ENCODE results near the gene GGTLC1.

GGTLC1 gene

DNA sequence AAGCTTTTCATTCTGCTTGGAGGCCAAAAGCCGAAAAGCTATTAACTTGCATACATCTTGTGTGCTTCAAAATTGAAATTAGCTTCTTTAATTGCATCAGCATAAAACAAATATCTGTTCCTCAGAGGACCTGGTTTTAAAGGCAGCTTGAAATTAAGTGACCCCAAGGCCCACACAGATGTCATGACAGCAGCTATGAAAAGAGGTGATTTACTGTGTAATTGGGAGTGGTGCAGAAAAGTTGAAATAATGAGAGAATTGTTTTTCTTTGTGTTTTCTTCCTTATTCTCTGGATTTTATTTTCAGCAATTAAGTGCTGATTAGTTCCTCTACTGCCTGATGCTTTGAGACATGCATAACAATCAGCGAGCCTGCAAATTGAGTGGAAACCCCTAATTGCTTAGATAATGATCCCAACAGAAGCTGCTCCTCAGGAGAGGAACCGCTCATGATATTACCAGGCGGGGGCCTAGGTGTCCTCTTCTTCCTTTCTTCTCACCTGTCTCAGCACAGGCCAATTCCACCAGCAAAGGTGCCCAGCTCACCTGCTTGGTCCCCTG, 34.1 kb upstream of the GGTLC1 start:
- Histone ChIP-seq H3K9ac (ENCODE audit: low read length) (no peak overlapping the region), H3K27ac (ENCODE audit: low read length) (no peak overlapping the region), H3K4me3 (ENCODE audit: low read length) (no peak overlapping the region), H3K4me1 (ENCODE audit: low read length) (peaks cover 17% of the 10 kb centered on the region), H3K9me2 (replicated peaks; ENCODE audit: insufficient read depth, low read length) (no peaks in the 10 kb centered on the region), H3K27me3 (replicated peaks; ENCODE audit: insufficient read depth, low read length) (no peaks in the 10 kb centered on the region), H3K4me2 (ENCODE audit: low read depth, low read length) (no peak overlapping the region), H3K9me3 (replicated peaks; ENCODE audit: insufficient read depth, low read length) (no peaks in the 10 kb centered on the region), H4K20me1 (ENCODE audit: insufficient read depth, low read length) (no peaks in the 10 kb centered on the region), H3F3A (ENCODE audit: insufficient read depth, low read length) (peaks cover 7% of the 10 kb centered on the region), H3K79me2 (ENCODE audit: low read length) (no peaks in the 10 kb centered on the region), H2AFZ (ENCODE audit: low read length) (no peak overlapping the region), H3K36me3 (replicated peaks; ENCODE audit: insufficient read depth, low read length) (no peaks in the 10 kb centered on the region)
- no peak for TF ChIP-seq EZH2phosphoT487 (IDR thresholded peaks at IDR 0.05; ENCODE audit: low read length)
- TF ChIP-seq, protein P1, sequence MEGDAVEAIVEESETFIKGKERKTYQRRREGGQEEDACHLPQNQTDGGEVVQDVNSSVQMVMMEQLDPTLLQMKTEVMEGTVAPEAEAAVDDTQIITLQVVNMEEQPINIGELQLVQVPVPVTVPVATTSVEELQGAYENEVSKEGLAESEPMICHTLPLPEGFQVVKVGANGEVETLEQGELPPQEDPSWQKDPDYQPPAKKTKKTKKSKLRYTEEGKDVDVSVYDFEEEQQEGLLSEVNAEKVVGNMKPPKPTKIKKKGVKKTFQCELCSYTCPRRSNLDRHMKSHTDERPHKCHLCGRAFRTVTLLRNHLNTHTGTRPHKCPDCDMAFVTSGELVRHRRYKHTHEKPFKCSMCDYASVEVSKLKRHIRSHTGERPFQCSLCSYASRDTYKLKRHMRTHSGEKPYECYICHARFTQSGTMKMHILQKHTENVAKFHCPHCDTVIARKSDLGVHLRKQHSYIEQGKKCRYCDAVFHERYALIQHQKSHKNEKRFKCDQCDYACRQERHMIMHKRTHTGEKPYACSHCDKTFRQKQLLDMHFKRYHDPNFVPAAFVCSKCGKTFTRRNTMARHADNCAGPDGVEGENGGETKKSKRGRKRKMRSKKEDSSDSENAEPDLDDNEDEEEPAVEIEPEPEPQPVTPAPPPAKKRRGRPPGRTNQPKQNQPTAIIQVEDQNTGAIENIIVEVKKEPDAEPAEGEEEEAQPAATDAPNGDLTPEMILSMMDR (IDR thresholded peaks at IDR 0.05; ENCODE audit: low read length) = no peak
- TF ChIP-seq EZH2 (optimal IDR thresholded peaks at IDR 0.05; ENCODE audit: low read depth, low read length) = no peak
- no peak for DNase-seq

GRCh38 chr20:24018796-24019195, 30.2 kb upstream of the GGTLC1 start:
- no peak overlapping the region for H2AFZ ChIP-seq (ENCODE audit: low read length)
- TF ChIP-seq EZH2 (optimal IDR thresholded peaks at IDR 0.05; ENCODE audit: low read depth, low read length) (no peak), EZH2phosphoT487 (IDR thresholded peaks at IDR 0.05; ENCODE audit: low read length) (no peak)
- TF ChIP-seq, protein P1 (IDR thresholded peaks at IDR 0.05; ENCODE audit: low read length) = no peak
- no peak for DNase-seq

DNA sequence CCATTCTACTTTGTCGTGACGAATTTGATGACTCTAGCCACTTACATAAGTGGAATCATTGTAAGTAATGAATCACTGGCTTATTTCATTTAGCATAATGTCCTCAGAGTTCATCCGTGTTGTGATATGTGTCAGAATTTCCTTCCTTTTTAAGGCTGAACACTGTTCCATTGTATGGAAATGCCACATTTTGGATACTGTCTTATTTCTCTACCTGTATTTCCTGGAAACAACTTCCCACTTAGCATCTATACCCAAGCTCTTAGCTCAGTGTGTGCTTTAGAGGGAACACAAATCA, 28.8 kb upstream of the GGTLC1 start:
- Histone ChIP-seq H3K4me1 (ENCODE audit: low read length) (no peaks in the 10 kb centered on the region), H3K27ac (ENCODE audit: low read length) (no peak overlapping the region), H3F3A (ENCODE audit: insufficient read depth, low read length) (no peaks in the 10 kb centered on the region), H3K9me3 (replicated peaks; ENCODE audit: insufficient read depth, low read length) (no peaks in the 10 kb centered on the region), H3K4me3 (ENCODE audit: low read length) (no peak overlapping the region), H3K79me2 (ENCODE audit: low read length) (no peaks in the 10 kb centered on the region), H3K27me3 (replicated peaks; ENCODE audit: insufficient read depth, low read length) (no peaks in the 10 kb centered on the region), H3K9ac (ENCODE audit: low read length) (no peak overlapping the region), H3K9me2 (replicated peaks; ENCODE audit: insufficient read depth, low read length) (no peaks in the 10 kb centered on the region), H3K36me3 (replicated peaks; ENCODE audit: insufficient read depth, low read length) (no peaks in the 10 kb centered on the region), H4K20me1 (ENCODE audit: insufficient read depth, low read length) (no peaks in the 10 kb centered on the region), H2AFZ (ENCODE audit: low read length) (no peak overlapping the region), H3K4me2 (ENCODE audit: low read depth, low read length) (no peak overlapping the region)
- no peak for DNase-seq
- TF ChIP-seq, protein P1 (IDR thresholded peaks at IDR 0.05; ENCODE audit: low read length) = no peak
- TF ChIP-seq EZH2 (optimal IDR thresholded peaks at IDR 0.05; ENCODE audit: low read depth, low read length) = no peak
- TF ChIP-seq EZH2phosphoT487 (IDR thresholded peaks at IDR 0.05; ENCODE audit: low read length) = no peak

More at GRCh38 chr20:24018796-24019195, 30.2 kb upstream of the GGTLC1 start:
- Histone ChIP-seq H3K4me1 (ENCODE audit: low read length) (no peaks in the 10 kb centered on the region), H3K36me3 (replicated peaks; ENCODE audit: insufficient read depth, low read length) (no peaks in the 10 kb centered on the region), H3K9me3 (replicated peaks; ENCODE audit: insufficient read depth, low read length) (no peaks in the 10 kb centered on the region), H4K20me1 (ENCODE audit: insufficient read depth, low read length) (no peaks in the 10 kb centered on the region), H3K4me2 (ENCODE audit: low read depth, low read length) (no peak overlapping the region), H3K4me3 (ENCODE audit: low read length) (no peak overlapping the region), H3K79me2 (ENCODE audit: low read length) (no peaks in the 10 kb centered on the region), H3K27ac (ENCODE audit: low read length) (no peak overlapping the region), H3K9ac (ENCODE audit: low read length) (no peak overlapping the region), H3K27me3 (replicated peaks; ENCODE audit: insufficient read depth, low read length) (no peaks in the 10 kb centered on the region), H3F3A (ENCODE audit: insufficient read depth, low read length) (no peaks in the 10 kb centered on the region), H3K9me2 (replicated peaks; ENCODE audit: insufficient read depth, low read length) (no peaks in the 10 kb centered on the region)

All from MM.1S (cell line).